Stimulated activated CD4-positive, alpha-beta T cell treated with anti-CD3 and anti-CD28 coated beads, Interleukin-2, amount 100 ng/mL, for 4 hours (primary cell): ENCODE data around the gene ABHD12.

Experiments
- DNase-seq: peaks from one replicate; pipeline ENCODE4 v3.0.0-alpha.2; 2020; ENCODE audit warnings: low read depth

ABHD12 gene

GRCh38 chr20:25257130-25257529 lies 133.5 kb downstream of the ABHD12 start:
- DNase-seq = no peak

GRCh38 chr20:25256226-25256859 lies 134.3 kb downstream of the ABHD12 start:
- DNase-seq = no peak

- DNase-seq = no peak
Measured at GRCh38 chr20:25254986-25255680, 135.5 kb downstream of the ABHD12 start.

- no peak for DNase-seq
Measured at GRCh38 chr20:25254571-25254970, 136.1 kb downstream of the ABHD12 start.

- no peak for DNase-seq
Measured at GRCh38 chr20:25253606-25254275, 136.9 kb downstream of the ABHD12 start.

GRCh38 chr20:25252686-25253421 lies 137.8 kb downstream of the ABHD12 start:
- DNase-seq = no peak

- no peak for DNase-seq
Measured at GRCh38 chr20:25252230-25252651, 138.4 kb downstream of the ABHD12 start.

GRCh38 chr20:25251558-25251957 lies 139.1 kb downstream of the ABHD12 start:
- DNase-seq = no peak

- no peak for DNase-seq
Measured at GRCh38 chr20:25251019-25251418, 139.6 kb downstream of the ABHD12 start.

GRCh38 chr20:25250508-25250907 lies 140.1 kb downstream of the ABHD12 start:
- DNase-seq = no peak
